ENCODE data around the gene NTM. TPM values are rescaled to one million over a fixed set of nuclear protein-coding genes. Genes with fewer than 3 reads are reported as not detected.

The NTM gene
- total RNA-seq, 1 donor from 2014 or later = 82.7 TPM

GRCh38 chr11:131446590-131447275, 76.3 kb downstream of the NTM start:
- DNase-seq (ENCODE audit: extremely low spot score, unreplicated experiment) = no peak
- Mint-ChIP-seq H3K36me3 (ENCODE audit: unreplicated experiment) (no peaks in the 10 kb centered on the region), H3K9me3 (ENCODE audit: unreplicated experiment) (no peaks in the 10 kb centered on the region), H3K4me1 (ENCODE audit: unreplicated experiment) (no peaks in the 10 kb centered on the region), H3K27ac (ENCODE audit: unreplicated experiment) (no peak overlapping the region), H3K27me3 (ENCODE audit: unreplicated experiment) (no peaks in the 10 kb centered on the region), H3K4me3 (ENCODE audit: unreplicated experiment) (no peak overlapping the region)
- TF ChIP-seq CTCF (IDR thresholded peaks at IDR 0.05) = no peak

GRCh38 chr11:131447277-131447815, 76.9 kb downstream of the NTM start:
- no peaks in the 10 kb centered on the region for H3K9me3 Mint-ChIP-seq (ENCODE audit: unreplicated experiment)
- H3K27me3 Mint-ChIP-seq (ENCODE audit: unreplicated experiment) = no peaks in the 10 kb centered on the region
- no peak for DNase-seq (ENCODE audit: extremely low spot score, unreplicated experiment)
- H3K36me3 Mint-ChIP-seq (ENCODE audit: unreplicated experiment) = no peaks in the 10 kb centered on the region
- no peaks in the 10 kb centered on the region for H3K4me1 Mint-ChIP-seq (ENCODE audit: unreplicated experiment)
- TF ChIP-seq CTCF (IDR thresholded peaks at IDR 0.05) = no peak
- H3K4me3 Mint-ChIP-seq (ENCODE audit: unreplicated experiment) = no peak overlapping the region
- H3K27ac Mint-ChIP-seq (ENCODE audit: unreplicated experiment) = no peak overlapping the region

- no peaks in the 10 kb centered on the region for H3K36me3 Mint-ChIP-seq (ENCODE audit: unreplicated experiment)
- no peak for DNase-seq (ENCODE audit: extremely low spot score, unreplicated experiment)
- no peaks in the 10 kb centered on the region for H3K27me3 Mint-ChIP-seq (ENCODE audit: unreplicated experiment)
- no peak for TF ChIP-seq CTCF (IDR thresholded peaks at IDR 0.05)
- H3K4me1 Mint-ChIP-seq (ENCODE audit: unreplicated experiment) = no peaks in the 10 kb centered on the region
- H3K27ac Mint-ChIP-seq (ENCODE audit: unreplicated experiment) = no peak overlapping the region
- H3K4me3 Mint-ChIP-seq (ENCODE audit: unreplicated experiment) = no peak overlapping the region
- H3K9me3 Mint-ChIP-seq (ENCODE audit: unreplicated experiment) = no peaks in the 10 kb centered on the region
Observed at GRCh38 chr11:131447898-131448297, 77.5 kb downstream of the NTM start.

GRCh38 chr11:131449036-131450019, 78.9 kb downstream of the NTM start:
- DNase-seq (ENCODE audit: extremely low spot score, unreplicated experiment) = no peak
- no peaks in the 10 kb centered on the region for H3K9me3 Mint-ChIP-seq (ENCODE audit: unreplicated experiment)
- no peaks in the 10 kb centered on the region for H3K4me1 Mint-ChIP-seq (ENCODE audit: unreplicated experiment)
- H3K27ac Mint-ChIP-seq (ENCODE audit: unreplicated experiment) = no peak overlapping the region
- H3K27me3 Mint-ChIP-seq (ENCODE audit: unreplicated experiment) = no peaks in the 10 kb centered on the region
- H3K4me3 Mint-ChIP-seq (ENCODE audit: unreplicated experiment) = no peak overlapping the region
- no peak for TF ChIP-seq CTCF (IDR thresholded peaks at IDR 0.05)
- no peaks in the 10 kb centered on the region for H3K36me3 Mint-ChIP-seq (ENCODE audit: unreplicated experiment)

GRCh38 chr11:131454490-131454889, 84.1 kb downstream of the NTM start:
- no peaks in the 10 kb centered on the region for H3K4me1 Mint-ChIP-seq (ENCODE audit: unreplicated experiment)
- H3K27ac Mint-ChIP-seq (ENCODE audit: unreplicated experiment) = no peak overlapping the region
- no peaks in the 10 kb centered on the region for H3K27me3 Mint-ChIP-seq (ENCODE audit: unreplicated experiment)
- no peaks in the 10 kb centered on the region for H3K36me3 Mint-ChIP-seq (ENCODE audit: unreplicated experiment)
- no peak for TF ChIP-seq CTCF (IDR thresholded peaks at IDR 0.05)
- no peaks in the 10 kb centered on the region for H3K9me3 Mint-ChIP-seq (ENCODE audit: unreplicated experiment)
- DNase-seq (ENCODE audit: extremely low spot score, unreplicated experiment) = no peak
- no peak overlapping the region for H3K4me3 Mint-ChIP-seq (ENCODE audit: unreplicated experiment)

Measured in osteocyte (in vitro differentiated cells).